CD14-positive monocyte (primary cell): ENCODE results near the gene WBP11. TPM values are rescaled to one million over a fixed set of nuclear protein-coding genes. Genes with fewer than 3 reads are reported as not detected.

Experiments
- DNase-seq, 3 donors: peaks; one replicate each; pipeline ENCODE4 v3.0.0-alpha.2; 2011 to 2022
- H2AFZ ChIP-seq: 2 replicates; pipeline ENCODE4 v1.6.0; 2012; ENCODE audit warnings: mild to moderate bottlenecking, low read depth, low read length, inconsistent platforms; ENCODE audit not compliant: insufficient read depth, poor library complexity, severe bottlenecking
- H3K27ac ChIP-seq, 2 donors: 1 replicate in 1 of 2; 2 replicates in 1 of 2; pipeline ENCODE4 v1.5.1; 2012 to 2013; ENCODE audit warnings: low read length in 2 of 2, control low read depth in 1 of 2, inconsistent platforms in 1 of 2, low read depth in 1 of 2, mild to moderate bottlenecking in 1 of 2
- H3K27me3 ChIP-seq, 2 donors: one replicate each; pipeline versions ENCODE4 v1.6.0 to v1.6.1; 2011 to 2013; ENCODE audit warnings: low read length in 2 of 2; ENCODE audit not compliant: control insufficient read depth in 2 of 2, insufficient read depth in 2 of 2
- H3K36me3 ChIP-seq, 2 donors: replicated peaks in 1 of 2; 1 replicate in 1 of 2; 2 replicates in 1 of 2; pipeline versions ENCODE4 v1.5.1 to v1.6.1; 2012 to 2013; ENCODE audit warnings: low read length in 2 of 2, control low read depth in 1 of 2, inconsistent platforms in 1 of 2, mild to moderate bottlenecking in 1 of 2; ENCODE audit not compliant: insufficient read depth in 2 of 2, control insufficient read depth in 1 of 2
- H3K4me1 ChIP-seq, 2 donors: 1 replicate in 1 of 2; 2 replicates in 1 of 2; pipeline versions ENCODE4 v1.5.1 to v1.6.1; 2012 to 2013; ENCODE audit warnings: low read length in 2 of 2, control low read depth in 1 of 2, inconsistent platforms in 1 of 2, mild to moderate bottlenecking in 1 of 2, moderate library complexity in 1 of 2; ENCODE audit not compliant: insufficient read depth in 2 of 2, control insufficient read depth in 1 of 2
- H3K4me2 ChIP-seq: replicated peaks from 2 replicates; pipeline ENCODE3; 2012; ENCODE audit warnings: low read length, moderate library complexity, mild to moderate bottlenecking; ENCODE audit not compliant: poor library complexity, severe bottlenecking; ENCODE audit errors: extremely low read depth
- H3K4me3 ChIP-seq, 3 experiments: fragments of 200-600 bp in 1 of 3; sonication (generic) in 1 of 3; replicated peaks in 1 of 3; 1 replicate in 2 of 3; 2 replicates in 1 of 3; pipeline ENCODE4 v1.5.1; 2011 to 2013; ENCODE audit warnings: low read length in 3 of 3, mild to moderate bottlenecking in 3 of 3, control low read depth in 2 of 3, low read depth in 2 of 3, inconsistent platforms in 1 of 3, moderate library complexity in 1 of 3
- H3K79me2 ChIP-seq: 2 replicates; pipeline ENCODE4 v1.6.0; 2012; ENCODE audit warnings: mild to moderate bottlenecking, control low read depth, inconsistent platforms, low read length, moderate library complexity; ENCODE audit not compliant: insufficient read depth
- H3K9ac ChIP-seq: 2 replicates; pipeline ENCODE4 v1.6.0; 2017; ENCODE audit warnings: low read length, mild to moderate bottlenecking; ENCODE audit not compliant: insufficient read depth, poor library complexity, severe bottlenecking
- H3K9me3 ChIP-seq, 2 donors: replicated peaks in 1 of 2; 1 replicate in 1 of 2; 2 replicates in 1 of 2; pipeline versions ENCODE4 v1.5.1 to v1.6.1; 2012 to 2013; ENCODE audit warnings: low read length in 2 of 2, control low read depth in 1 of 2; ENCODE audit not compliant: control insufficient read depth in 1 of 2, insufficient read depth in 1 of 2
- H4K20me1 ChIP-seq: 2 replicates; pipeline ENCODE4 v1.6.0; 2012; ENCODE audit warnings: mild to moderate bottlenecking, low read length, control low read depth, moderate library complexity; ENCODE audit not compliant: insufficient read depth
- H3K27ac Mint-ChIP-seq, 7 donors: one replicate each; pipeline ENCODE4 v1.8.0; 2020; ENCODE audit warnings: mild to moderate bottlenecking in 7 of 7, mixed read lengths in 7 of 7, moderate library complexity in 6 of 7, inconsistent platforms in 2 of 7
- H3K27me3 Mint-ChIP-seq, 3 donors: one replicate each; pipeline ENCODE4 v1.8.0; 2021 to 2022; ENCODE audit warnings: low read depth in 3 of 3, mild to moderate bottlenecking in 3 of 3, mixed read lengths in 3 of 3, moderate library complexity in 3 of 3, inconsistent platforms in 1 of 3
- H3K36me3 Mint-ChIP-seq, 2 donors: one replicate each; pipeline ENCODE4 v1.8.0; 2020; ENCODE audit warnings: mixed read lengths in 2 of 2, inconsistent platforms in 1 of 2, mild to moderate bottlenecking in 1 of 2
- H3K4me1 Mint-ChIP-seq: one replicate; pipeline ENCODE4 v1.8.0; 2020; ENCODE audit warnings: mild to moderate bottlenecking, mixed read lengths
- H3K4me3 Mint-ChIP-seq, 2 donors: one replicate each; pipeline ENCODE4 v1.8.0; 2020; ENCODE audit warnings: mild to moderate bottlenecking in 2 of 2, mixed read lengths in 2 of 2, moderate library complexity in 1 of 2
- H3K9me3 Mint-ChIP-seq, 7 donors: one replicate each; pipeline ENCODE4 v1.8.0; 2020 to 2022; ENCODE audit warnings: mixed read lengths in 7 of 7, mild to moderate bottlenecking in 6 of 7, moderate library complexity in 6 of 7, inconsistent platforms in 2 of 7
- WGBS: methylation state at CpG from one replicate; pipeline ENCODE4 v1.1.5; 2013; ENCODE audit warnings: missing lambda C conversion rate; ENCODE audit not compliant: insufficient coverage; 5-methylcytosine and 5-hydroxymethylcytosine counted together
- intact Hi-C, 2 donors: fragments of 100-400 bp; cut with micrococcal nuclease; formaldehyde crosslinking; loops; one replicate each; pipeline versions ENCODE4 v1.15.0 to v1.15.1; 2023
- polyA plus RNA-seq, 3 donors: library from polyadenylated mRNA; depleted of rRNA in 1 of 3; unstranded in 2 of 3; stranded (reverse) in 1 of 3; fragments of 300-500 nt in 2 of 3; fragments of >200 nt in 1 of 3; fragmentation: Illumina TruSeq in 2 of 3; gene quantifications; 1 replicate in 2 of 3; 2 replicates in 1 of 3; pipeline ENCODE4 v1.2.3, GENCODE V29; 2012 to 2021
- TF ChIP-seq, protein P1 (sequence below): fragments of 200-600 bp; IDR thresholded peaks from one replicate; pipeline ENCODE4 v1.8.0; 2022; ENCODE audit warnings: antibody characterized with exemption, mild to moderate bottlenecking

WBP11 gene
- polyA plus RNA-seq, 3 donors, result 20.5 to 46.2 (median 29.2) TPM

DNA sequence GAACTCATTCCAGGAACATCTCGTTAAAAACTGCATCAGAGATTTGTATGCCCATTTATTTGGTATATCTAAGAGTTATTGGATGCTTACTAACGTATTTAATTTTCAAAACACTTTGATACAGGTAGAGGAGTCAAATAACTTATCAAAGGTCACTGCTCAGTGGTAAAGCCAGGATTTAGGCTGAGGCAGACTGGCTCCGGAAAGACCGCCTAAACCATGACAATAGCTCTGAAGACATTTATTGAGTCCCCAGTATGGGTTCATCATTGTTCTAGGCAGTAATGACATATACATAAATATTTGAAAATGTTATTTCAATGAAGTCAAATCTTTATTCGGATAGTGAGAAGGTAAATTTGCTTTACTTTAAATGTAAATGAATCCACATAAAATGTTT is 30.3 kb downstream of the WBP11 start:
- Histone ChIP-seq H3K79me2 (peaks cover 69% of the 10 kb centered on the region), H3K9ac (no peak overlapping the region), H3K9me3 (peaks cover 0 to 6% of the 10 kb centered on the region in 2 donors), H4K20me1 (peaks cover 5% of the 10 kb centered on the region), H3K4me2 (no peak overlapping the region), H3K4me1 (peaks cover 41 to 53% of the 10 kb centered on the region in 2 donors), H3K27ac (no peak overlapping the region), H3K4me3 (no peak overlapping the region), H2AFZ (no peak overlapping the region), H3K36me3 (no peaks in the 10 kb centered on the region), H3K27me3 (no peaks in the 10 kb centered on the region)
- H3K27ac Mint-ChIP-seq, result no peak overlapping the region
- TF ChIP-seq, protein P1, sequence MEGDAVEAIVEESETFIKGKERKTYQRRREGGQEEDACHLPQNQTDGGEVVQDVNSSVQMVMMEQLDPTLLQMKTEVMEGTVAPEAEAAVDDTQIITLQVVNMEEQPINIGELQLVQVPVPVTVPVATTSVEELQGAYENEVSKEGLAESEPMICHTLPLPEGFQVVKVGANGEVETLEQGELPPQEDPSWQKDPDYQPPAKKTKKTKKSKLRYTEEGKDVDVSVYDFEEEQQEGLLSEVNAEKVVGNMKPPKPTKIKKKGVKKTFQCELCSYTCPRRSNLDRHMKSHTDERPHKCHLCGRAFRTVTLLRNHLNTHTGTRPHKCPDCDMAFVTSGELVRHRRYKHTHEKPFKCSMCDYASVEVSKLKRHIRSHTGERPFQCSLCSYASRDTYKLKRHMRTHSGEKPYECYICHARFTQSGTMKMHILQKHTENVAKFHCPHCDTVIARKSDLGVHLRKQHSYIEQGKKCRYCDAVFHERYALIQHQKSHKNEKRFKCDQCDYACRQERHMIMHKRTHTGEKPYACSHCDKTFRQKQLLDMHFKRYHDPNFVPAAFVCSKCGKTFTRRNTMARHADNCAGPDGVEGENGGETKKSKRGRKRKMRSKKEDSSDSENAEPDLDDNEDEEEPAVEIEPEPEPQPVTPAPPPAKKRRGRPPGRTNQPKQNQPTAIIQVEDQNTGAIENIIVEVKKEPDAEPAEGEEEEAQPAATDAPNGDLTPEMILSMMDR, result no peak
- H3K9me3 Mint-ChIP-seq, result peaks cover 0 to 7% (median 0%) of the 10 kb centered on the region in 7 donors
- H3K4me3 Mint-ChIP-seq, result no peak overlapping the region
- WGBS, result no CpG with 5 or more reads among the region's 5 CpGs
- intact Hi-C loops, result no loop called here
- peaks cover 56% of the 10 kb centered on the region for H3K4me1 Mint-ChIP-seq
- peaks cover 0 to 3% of the 10 kb centered on the region in 2 donors for H3K36me3 Mint-ChIP-seq
- peaks cover 0 to 3% (median 1%) of the 10 kb centered on the region in 3 donors for H3K27me3 Mint-ChIP-seq
- DNase-seq, result no peak

DNA sequence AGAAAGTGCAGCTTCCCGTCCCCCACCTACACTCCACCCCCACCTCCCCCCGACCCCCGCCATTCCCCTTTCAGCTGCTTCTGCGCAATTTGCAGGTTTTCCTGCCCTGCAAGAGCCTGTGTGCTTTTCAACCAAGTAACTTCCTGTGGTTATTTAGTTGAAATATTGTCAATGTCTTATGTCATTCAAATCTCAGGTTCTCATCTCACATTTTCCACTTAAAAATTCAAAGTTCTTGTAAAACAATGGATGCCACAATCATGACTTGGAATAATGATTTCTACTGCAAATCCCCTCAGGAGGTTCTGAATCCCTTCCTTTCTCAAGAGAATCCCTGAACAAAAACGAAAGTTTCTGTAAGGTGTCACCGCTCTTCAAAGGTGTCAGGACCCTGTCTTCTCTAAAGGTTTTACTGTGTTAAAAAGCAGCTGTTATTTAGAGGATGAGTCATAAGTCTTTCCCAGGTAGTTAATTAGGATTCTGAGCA is 31.6 kb downstream of the WBP11 start:
- Histone ChIP-seq H2AFZ (peak overlapping the region; percentile 93), H3K4me3 (peak overlapping the region; percentile 87 to 96 (median 90)), H3K27ac (peak overlapping the region in 1 of 2 donors; percentile 96), H3K4me1 (peaks cover 41 to 53% of the 10 kb centered on the region in 2 donors), H3K9me3 (peaks cover 0 to 6% of the 10 kb centered on the region in 2 donors), H3K9ac (peak overlapping the region; percentile 87), H4K20me1 (peaks cover 5% of the 10 kb centered on the region), H3K4me2 (peak overlapping the region; percentile 97), H3K79me2 (peaks cover 68% of the 10 kb centered on the region), H3K27me3 (no peaks in the 10 kb centered on the region), H3K36me3 (no peaks in the 10 kb centered on the region)
- Mint-ChIP-seq H3K9me3 (peaks cover 0 to 7% (median 0%) of the 10 kb centered on the region in 7 donors), H3K27me3 (peaks cover 0 to 3% (median 1%) of the 10 kb centered on the region in 3 donors), H3K4me3 (peak overlapping the region; percentile 52 to 98), H3K4me1 (peaks cover 60% of the 10 kb centered on the region), H3K27ac (peak overlapping the region in 6 of 7 donors; percentile 35 to 99 (median 80)), H3K36me3 (peaks cover 3 to 6% of the 10 kb centered on the region in 2 donors)
- WGBS, result no CpG with 5 or more reads among the region's 6 CpGs
- intact Hi-C loops, result no loop called here
- TF ChIP-seq, protein P1, result no peak
- no peak for DNase-seq
